Activated CD4-positive, alpha-beta memory T cell treated with anti-CD3 and anti-CD28 coated beads for 36 hours (primary cell): ENCODE results near the gene PREB. TPM values are rescaled to one million over a fixed set of nuclear protein-coding genes. Genes with fewer than 3 reads are reported as not detected.
A peak's percentile ranks its signal among the peaks of the same experiment; 100 is the strongest.

Source experiments
- CTCF ChIA-PET: fragments of 350-600 bp; sonication (Branson Sonifier 250); formaldehyde crosslinking; loops from one replicate; lab custom pipeline; 2021; ENCODE audit warnings: antibody characterized with exemption, inconsistent platforms; lab: Charles Lee
- POLR2A ChIA-PET: fragments of 350-600 bp; sonication (Branson Sonifier 250); formaldehyde crosslinking; loops from one replicate; lab custom pipeline; 2021; ENCODE audit warnings: antibody characterized with exemption; lab: Charles Lee
- DNase-seq: peaks from one replicate; pipeline ENCODE4 v3.0.0-alpha.2; 2020
- H3K27ac Mint-ChIP-seq: one replicate; pipeline ENCODE4 v1.8.0; 2021; ENCODE audit warnings: mixed read lengths
- H3K27me3 Mint-ChIP-seq: one replicate; pipeline ENCODE4 v1.8.0; 2021; ENCODE audit warnings: mixed read lengths
- H3K36me3 Mint-ChIP-seq: one replicate; pipeline ENCODE4 v1.8.0; 2021; ENCODE audit warnings: mixed read lengths
- H3K4me1 Mint-ChIP-seq: one replicate; pipeline ENCODE4 v1.8.0; 2021; ENCODE audit warnings: low read depth, mixed read lengths
- H3K4me3 Mint-ChIP-seq: one replicate; pipeline ENCODE4 v1.8.0; 2021; ENCODE audit warnings: mild to moderate bottlenecking, mixed read lengths
- H3K9me3 Mint-ChIP-seq: one replicate; pipeline ENCODE4 v1.8.0; 2021; ENCODE audit warnings: mixed read lengths
- intact Hi-C: fragments of 100-400 bp; cut with micrococcal nuclease; formaldehyde crosslinking; loops from one replicate; pipeline ENCODE4 v1.15.1; 2023
- total RNA-seq, 2 experiments: library from RNA; stranded (reverse); gene quantifications; one replicate each; pipeline ENCODE4 v1.2.3, GENCODE V29; 2021

The PREB gene
- total RNA-seq, 2 experiments from 2014 or later: 64.7 to 65.4 TPM

- Mint-ChIP-seq H3K27me3 (no peaks in the 10 kb centered on the region), H3K4me3 (peak overlapping the region; percentile 89), H3K9me3 (no peaks in the 10 kb centered on the region), H3K27ac (peak overlapping the region; percentile 86), H3K36me3 (peaks cover 15% of the 10 kb centered on the region), H3K4me1 (peaks cover 20% of the 10 kb centered on the region)
- ChIA-PET POLR2A (interaction anchor here (1.6 to 2.6 kb wide), 3 partner anchors 9 to 83 kb away, joined by 3 to 20 read pairs (median 5); partner anchors contain the start of gene ABHD1), CTCF (interaction anchor here (1.2 to 2.2 kb wide), 5 partner anchors 11 to 173 kb away, joined by 4 to 19 read pairs (median 10); partner anchors contain the start of gene ABHD1)
- DNase-seq: no peak
- intact Hi-C loops: loop anchor here (1.0 to 5.0 kb wide), 4 partner anchors 12 to 82 kb away; partner anchors contain the start of genes ABHD1, CAD, KHK and OST4
These were observed 493 bp upstream of the PREB start for GRCh38 chr2:27134781-27135477.

GRCh38 chr2:27133195-27133875 lies 1.1 kb downstream of the PREB start:
- H3K4me1 Mint-ChIP-seq: peaks cover 20% of the 10 kb centered on the region
- peak; percentile 55 for DNase-seq
- CTCF ChIA-PET: interaction anchor here (0.8 to 2.4 kb wide), 11 partner anchors 9 to 171 kb away, joined by 3 to 19 read pairs (median 4); partner anchors contain the start of gene ABHD1
- H3K9me3 Mint-ChIP-seq: no peaks in the 10 kb centered on the region
- H3K27me3 Mint-ChIP-seq: no peaks in the 10 kb centered on the region
- H3K27ac Mint-ChIP-seq: peak overlapping the region; percentile 79
- intact Hi-C loops: loop anchor here (5.0 kb wide), 1 partner anchor 46 kb away; the partner anchor contains the start of gene KHK
- H3K36me3 Mint-ChIP-seq: peaks cover 15% of the 10 kb centered on the region
- POLR2A ChIA-PET: interaction anchor here (0.7 to 2.6 kb wide), 7 partner anchors 8 to 108 kb away, joined by 3 to 20 read pairs (median 3); partner anchors contain the start of genes ABHD1, ATRAID, CGREF1 and KHK
- H3K4me3 Mint-ChIP-seq: peak overlapping the region; percentile 89

DNA sequence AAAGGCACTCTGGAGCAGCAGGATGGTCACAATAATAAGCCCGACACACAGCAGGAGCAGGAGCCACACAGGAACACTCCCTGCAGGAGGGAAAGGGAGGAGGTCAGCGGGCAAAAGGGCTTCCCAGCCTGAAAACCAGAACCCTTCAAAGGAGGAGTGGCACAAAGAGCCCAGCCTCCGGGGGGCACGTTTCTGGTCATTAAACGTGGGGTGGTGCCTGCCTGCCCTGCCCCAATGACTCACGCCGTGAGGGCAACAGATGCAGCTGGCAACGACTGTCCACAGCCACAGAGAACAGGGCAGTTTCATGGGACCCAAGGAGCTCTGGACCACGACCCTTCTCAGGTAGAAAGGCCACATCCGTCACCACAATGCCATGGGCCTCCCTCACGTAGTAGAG lies 3.0 kb downstream of the PREB start:
- H3K36me3 Mint-ChIP-seq: peaks cover 15% of the 10 kb centered on the region
- intact Hi-C loops: loop anchor here (5.0 kb wide), 1 partner anchor 44 kb away; the partner anchor contains the start of gene KHK
- ChIA-PET POLR2A (interaction anchor here (1.2 kb wide), 1 partner anchor 8 kb away, joined by 4 read pairs; no protein-coding TSS in a partner anchor), CTCF (interaction anchor here (1.2 kb wide), 1 partner anchor 8 kb away, joined by 6 read pairs; the partner anchor contains the start of gene ABHD1)
- no peak overlapping the region for H3K27ac Mint-ChIP-seq
- H3K27me3 Mint-ChIP-seq: no peaks in the 10 kb centered on the region
- H3K9me3 Mint-ChIP-seq: no peaks in the 10 kb centered on the region
- no peak overlapping the region for H3K4me3 Mint-ChIP-seq
- DNase-seq: no peak
- peaks cover 20% of the 10 kb centered on the region for H3K4me1 Mint-ChIP-seq

DNA sequence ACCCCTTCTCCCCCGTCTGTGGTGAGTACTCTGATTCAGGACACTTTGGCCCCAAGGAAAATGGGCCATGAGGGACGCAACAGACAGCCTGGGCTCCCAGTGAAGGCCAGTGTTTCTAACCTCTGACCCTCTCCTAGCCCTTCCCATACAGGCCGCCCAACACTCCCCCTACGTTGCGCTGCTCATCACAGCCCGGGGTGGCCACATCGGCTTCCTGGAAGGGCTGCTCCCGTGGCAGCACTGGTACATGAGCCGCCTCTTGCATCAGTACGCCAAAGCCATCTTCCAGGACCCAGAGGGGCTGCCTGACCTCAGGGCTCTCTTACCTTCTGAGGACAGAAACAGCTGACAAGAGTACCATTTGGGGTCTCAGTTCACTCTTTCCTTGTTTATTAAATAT lies 4.0 kb downstream of the PREB start:
- Mint-ChIP-seq H3K27me3 (no peaks in the 10 kb centered on the region), H3K36me3 (peaks cover 15% of the 10 kb centered on the region), H3K4me1 (peaks cover 20% of the 10 kb centered on the region), H3K9me3 (no peaks in the 10 kb centered on the region), H3K4me3 (no peak overlapping the region), H3K27ac (no peak overlapping the region)
- POLR2A ChIA-PET: no interaction called here
- DNase-seq: no peak
- CTCF ChIA-PET: no interaction called here
- intact Hi-C loops: loop anchor here (5.0 kb wide), 1 partner anchor 43 kb away; the partner anchor contains the start of gene KHK

GRCh38 chr2:27128668-27129571 lies 5.5 kb downstream of the PREB start:
- CTCF ChIA-PET: no interaction called here
- Mint-ChIP-seq H3K4me1 (peaks cover 16% of the 10 kb centered on the region), H3K4me3 (no peak overlapping the region), H3K9me3 (no peaks in the 10 kb centered on the region), H3K27ac (no peak overlapping the region), H3K27me3 (no peaks in the 10 kb centered on the region), H3K36me3 (peaks cover 13% of the 10 kb centered on the region)
- DNase-seq: no peak
- intact Hi-C loops: no loop called here
- POLR2A ChIA-PET: no interaction called here

DNA sequence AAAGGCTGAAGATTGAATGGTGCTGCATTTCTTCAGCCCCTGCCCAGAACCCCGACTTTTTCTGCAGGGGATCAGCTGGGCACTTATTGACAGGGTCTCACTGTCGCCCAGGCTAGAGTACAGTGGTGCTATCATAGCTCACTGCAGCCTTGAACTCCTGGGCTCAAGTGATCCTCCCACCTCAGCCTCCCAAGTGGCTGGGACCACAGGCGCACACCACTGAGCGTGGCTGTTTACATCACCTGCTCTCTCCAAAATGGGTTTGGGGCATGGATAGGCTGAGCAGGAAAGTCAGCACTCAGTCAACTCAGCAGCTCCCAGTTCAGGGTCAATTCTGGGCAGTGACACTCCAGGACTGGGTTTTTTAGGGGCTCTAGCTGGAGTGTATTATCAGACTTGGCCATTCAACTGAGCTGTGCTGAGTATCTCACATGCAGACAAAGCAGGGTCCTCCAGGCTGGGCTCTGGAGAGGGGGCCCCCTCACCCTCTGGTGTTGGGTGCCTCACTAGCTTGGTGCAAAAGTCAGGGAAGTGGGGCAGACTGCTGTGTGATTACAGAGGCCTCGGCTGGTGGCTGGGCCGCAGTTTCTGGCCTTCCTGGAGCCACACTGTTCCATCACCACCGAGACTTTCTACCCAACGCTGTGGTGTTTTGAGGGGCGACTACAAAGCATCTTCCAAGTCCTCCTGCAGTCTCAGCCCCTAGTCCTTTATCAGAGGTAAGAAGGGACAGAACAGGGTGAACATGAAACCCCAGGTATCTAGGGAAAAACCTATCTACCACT lies 6.4 kb downstream of the PREB start:
- intact Hi-C loops: no loop called here
- no peaks in the 10 kb centered on the region for H3K9me3 Mint-ChIP-seq
- peaks cover 12% of the 10 kb centered on the region for H3K4me1 Mint-ChIP-seq
- H3K27ac Mint-ChIP-seq: no peak overlapping the region
- H3K36me3 Mint-ChIP-seq: peaks cover 12% of the 10 kb centered on the region
- POLR2A ChIA-PET: no interaction called here
- H3K4me3 Mint-ChIP-seq: no peak overlapping the region
- H3K27me3 Mint-ChIP-seq: no peaks in the 10 kb centered on the region
- no peak for DNase-seq
- CTCF ChIA-PET: no interaction called here

DNA sequence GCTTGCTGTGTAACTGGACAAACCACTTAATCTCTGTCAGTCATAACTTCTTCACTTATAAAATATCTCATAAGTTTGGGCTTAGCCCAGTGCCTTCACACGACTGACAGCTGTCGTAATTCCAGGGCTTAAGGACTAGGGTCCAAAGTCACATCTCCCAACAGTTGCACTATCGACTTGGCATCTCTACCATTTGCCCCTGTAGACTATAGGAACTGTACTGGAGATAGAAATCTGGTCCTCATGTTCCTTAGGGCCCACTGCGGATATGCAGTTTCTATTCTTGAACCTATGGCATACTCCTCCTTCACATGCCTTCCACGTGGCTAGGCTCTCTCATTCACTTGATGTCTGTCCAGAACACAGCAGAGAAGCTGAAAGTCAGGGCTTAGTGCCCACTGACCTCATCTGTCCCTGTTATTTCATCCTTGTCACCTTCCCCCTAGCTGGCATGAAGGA lies 8.2 kb downstream of the PREB start:
- no peaks in the 10 kb centered on the region for H3K27me3 Mint-ChIP-seq
- peaks cover 5% of the 10 kb centered on the region for H3K36me3 Mint-ChIP-seq
- no peak for DNase-seq
- no peaks in the 10 kb centered on the region for H3K9me3 Mint-ChIP-seq
- H3K4me3 Mint-ChIP-seq: no peak overlapping the region
- intact Hi-C loops: no loop called here
- no peak overlapping the region for H3K27ac Mint-ChIP-seq
- CTCF ChIA-PET: interaction anchor here (0.6 kb wide), 1 partner anchor 691 kb away, joined by 3 read pairs; no protein-coding TSS in a partner anchor
- H3K4me1 Mint-ChIP-seq: peaks cover 6% of the 10 kb centered on the region
- POLR2A ChIA-PET: interaction anchor here (1.4 kb wide), 1 partner anchor 8 kb away, joined by 5 read pairs; the partner anchor contains the start of gene PREB

DNA sequence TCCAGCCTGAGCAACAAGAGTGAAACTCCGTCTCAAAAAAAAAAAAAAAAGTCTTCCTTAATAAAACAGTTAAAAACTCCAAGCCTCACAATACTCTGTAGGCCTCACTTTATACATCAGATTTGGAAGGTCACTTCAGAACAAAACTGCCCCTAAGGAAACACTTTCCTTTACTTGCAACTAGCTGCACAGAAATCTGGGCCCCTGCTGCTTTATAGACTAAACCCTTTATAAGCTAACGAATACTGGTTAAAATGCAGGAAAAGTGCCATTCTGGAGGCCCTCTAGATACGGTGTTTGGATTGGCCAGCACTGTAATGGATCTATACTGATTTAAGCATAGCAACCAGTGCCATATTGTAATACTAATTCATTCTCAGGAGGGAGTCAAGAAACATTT lies 9.3 kb downstream of the PREB start:
- CTCF ChIA-PET: interaction anchor here (1.1 to 2.4 kb wide), 3 partner anchors 9 to 279 kb away, joined by 4 to 19 read pairs (median 6); partner anchors contain the start of gene PREB
- POLR2A ChIA-PET: interaction anchor here (1.4 kb wide), 1 partner anchor 9 kb away, joined by 5 read pairs; the partner anchor contains the start of gene PREB
- intact Hi-C loops: no loop called here
- H3K27me3 Mint-ChIP-seq: peaks cover 6% of the 10 kb centered on the region
- DNase-seq: no peak
- H3K4me3 Mint-ChIP-seq: no peak overlapping the region
- H3K36me3 Mint-ChIP-seq: no peaks in the 10 kb centered on the region
- peaks cover 6% of the 10 kb centered on the region for H3K4me1 Mint-ChIP-seq
- H3K27ac Mint-ChIP-seq: no peak overlapping the region
- no peaks in the 10 kb centered on the region for H3K9me3 Mint-ChIP-seq

GRCh38 chr2:27123302-27124150 lies 10.9 kb downstream of the PREB start, which contains the start of gene ABHD1:
TSS of gene ABHD1 (plus strand) at chr2:27123815. CDS start at chr2:27123949, 134 bp downstream.
- H3K9me3 Mint-ChIP-seq: no peaks in the 10 kb centered on the region
- no peak within 1 kb of the TSS for H3K27ac Mint-ChIP-seq
- H3K4me3 Mint-ChIP-seq: peak within 1 kb of the TSS; percentile 80

More at GRCh38 chr2:27123302-27124150, 10.9 kb downstream of the PREB start, which contains the start of gene ABHD1:
- CTCF ChIA-PET: interaction anchor here (0.5 to 3.1 kb wide), 7 partner anchors 8 to 179 kb away, joined by 3 to 19 read pairs (median 6); partner anchors contain the start of genes AGBL5 and PREB
- POLR2A ChIA-PET: interaction anchor here (0.7 to 2.0 kb wide), 5 partner anchors 8 to 52 kb away, joined by 3 to 20 read pairs (median 3); partner anchors contain the start of genes OST4 and PREB
- intact Hi-C loops: loop anchor here (1.0 to 5.0 kb wide), 2 partner anchors 11 to 71 kb away; partner anchors contain the start of genes AGBL5 and PREB
- Mint-ChIP-seq H3K27me3 (peaks cover 17% of the 10 kb centered on the region), H3K4me1 (peaks cover 15% of the 10 kb centered on the region), H3K36me3 (no peaks in the 10 kb centered on the region)
- peak; percentile 71 for DNase-seq
